Hematopoietic multipotent progenitor cell treated with erythropoietin and hydrocortisone succinate and interleukin-3 and kit ligand, for 15 days (in vitro differentiated cells): Measurements from ENCODE around the gene DDX42.
A peak's percentile ranks its signal among the peaks of the same experiment; 100 is the strongest.

ENCODE experiments used
- DNase-seq: peaks from one replicate; pipeline ENCODE4 v3.0.0-alpha.2; 2015; ENCODE audit warnings: low spot score

DDX42 gene

DNA sequence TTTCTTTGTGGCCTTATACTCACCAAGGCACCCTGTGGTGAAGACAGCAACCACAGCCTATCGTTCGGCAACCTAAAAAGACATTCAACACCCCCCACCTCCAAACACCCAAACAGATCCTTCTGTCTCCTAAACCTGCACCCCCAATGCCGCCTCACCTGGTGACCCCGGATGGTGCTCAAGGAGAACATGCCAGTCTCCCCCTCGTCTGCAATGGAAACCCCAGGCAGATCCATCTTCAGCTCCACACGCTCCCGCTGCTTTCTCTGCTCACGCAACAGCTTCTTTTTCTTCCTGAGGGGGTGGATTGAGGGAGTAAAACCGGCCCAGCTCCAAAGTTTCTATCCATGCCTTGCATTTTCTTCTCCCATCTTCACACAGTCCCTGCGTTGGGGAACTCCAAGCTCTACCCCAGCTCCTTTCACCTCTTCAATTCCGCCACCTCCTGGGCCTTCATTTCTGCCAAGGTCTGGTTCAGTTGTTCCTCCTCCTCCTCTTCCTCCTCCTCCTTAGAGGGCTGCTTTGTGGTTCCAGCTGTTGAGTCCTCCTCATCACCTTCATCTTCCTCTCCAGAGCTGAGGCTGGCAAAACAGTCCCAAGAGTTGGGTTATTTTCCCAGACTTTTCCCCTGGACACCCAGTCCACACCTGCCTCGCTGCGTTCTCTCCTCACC is 49.8 kb downstream of the DDX42 start:
- DNase-seq = no peak

- no peak for DNase-seq
These were observed 50.4 kb downstream of the DDX42 start for GRCh38 chr17:63824362-63824761.

- no peak for DNase-seq
These were observed 52.6 kb downstream of the DDX42 start for GRCh38 chr17:63826468-63827001.

DNA sequence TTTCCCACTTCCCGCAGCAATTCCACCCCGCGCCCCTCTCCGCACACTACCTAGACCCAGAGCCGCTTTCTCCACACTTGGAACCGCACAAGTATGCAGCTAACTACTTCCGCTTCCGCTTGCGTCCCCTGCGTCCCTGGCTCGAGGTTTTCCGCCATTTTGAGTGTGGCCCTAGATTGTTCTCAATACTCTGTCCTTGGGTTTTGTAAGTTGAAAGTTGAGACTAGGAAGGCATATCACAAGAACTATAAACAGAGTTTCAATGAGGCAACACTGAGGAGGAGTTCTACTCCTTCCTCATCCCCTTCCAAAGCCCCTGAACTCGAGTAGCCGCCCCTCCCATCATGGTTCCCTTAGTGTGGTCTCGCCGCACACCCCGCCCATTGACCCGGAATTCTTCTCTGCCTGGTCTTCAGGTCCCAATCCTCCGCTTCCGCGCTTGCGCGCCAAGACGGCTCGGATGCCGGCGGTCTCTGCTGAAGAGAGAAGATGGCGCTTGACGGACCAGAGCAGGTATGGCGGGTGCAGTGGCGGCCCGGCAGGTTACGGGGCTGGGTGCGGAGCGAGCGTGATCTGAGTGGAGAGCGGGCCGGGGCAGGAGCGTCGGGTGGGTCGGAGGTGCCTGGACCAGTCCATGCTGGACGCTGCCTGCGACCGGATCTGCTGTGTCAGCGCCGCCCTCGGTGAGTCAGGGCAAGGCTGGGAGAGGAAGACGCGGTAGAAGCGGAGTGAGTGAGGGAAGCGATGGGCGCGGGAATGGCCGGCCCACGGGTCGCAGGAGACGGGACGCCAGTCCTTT is 53.2 kb downstream of the DDX42 start, which contains the start of the genes FTSJ3 and PSMC5:
FTSJ3 (minus strand) TSS at position 662 of the 799 bp plus-strand sequence. CDS start 761 bp downstream, outside the sequence.
PSMC5 (plus strand) TSS at position 430 of the 799 bp plus-strand sequence; CDS start at position 490, 60 bp downstream.
- peak; percentile 96 for DNase-seq

DNA sequence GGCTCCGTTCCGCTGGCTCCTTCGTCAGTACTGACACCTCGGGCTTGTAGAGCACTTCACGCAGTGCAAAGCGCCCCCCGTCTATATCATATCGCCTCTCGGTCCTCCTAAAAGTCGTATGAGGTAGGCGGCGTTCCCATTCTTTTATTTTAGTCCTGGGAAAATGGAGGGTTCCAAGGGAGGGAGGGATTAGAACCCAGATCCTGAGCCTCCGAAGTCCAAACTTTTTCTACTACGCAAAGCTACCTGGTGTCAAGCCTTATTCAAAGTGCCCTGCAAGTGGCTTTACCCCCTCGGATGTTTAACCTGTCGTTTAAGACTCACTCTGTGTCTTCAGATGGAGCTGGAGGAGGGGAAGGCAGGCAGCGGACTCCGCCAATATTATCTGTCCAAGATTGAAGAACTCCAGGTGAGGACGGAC is 53.8 kb downstream of the DDX42 start:
- DNase-seq = no peak

DNA sequence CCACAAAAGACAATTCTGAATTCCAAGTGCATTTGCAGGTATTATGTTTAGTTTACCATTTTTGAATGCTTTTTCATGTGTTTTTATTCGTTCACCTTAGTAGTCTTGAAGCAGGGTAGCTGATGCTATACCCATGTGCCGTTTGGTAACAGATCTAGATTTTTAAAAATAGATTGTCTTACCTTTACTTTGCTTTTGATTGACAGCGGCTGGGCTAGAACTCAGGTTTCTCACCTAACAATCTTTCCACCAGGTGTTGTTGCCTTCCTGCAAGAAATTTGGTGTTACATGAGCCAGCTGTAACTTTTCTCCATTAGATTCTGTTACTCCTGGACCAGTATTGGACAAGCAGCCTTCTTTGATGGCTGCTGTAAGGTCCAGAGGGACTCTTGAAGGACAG is 55.0 kb downstream of the DDX42 start:
- DNase-seq = no peak

GRCh38 chr17:63830278-63830677 is 56.3 kb downstream of the DDX42 start:
- DNase-seq = no peak

DNA sequence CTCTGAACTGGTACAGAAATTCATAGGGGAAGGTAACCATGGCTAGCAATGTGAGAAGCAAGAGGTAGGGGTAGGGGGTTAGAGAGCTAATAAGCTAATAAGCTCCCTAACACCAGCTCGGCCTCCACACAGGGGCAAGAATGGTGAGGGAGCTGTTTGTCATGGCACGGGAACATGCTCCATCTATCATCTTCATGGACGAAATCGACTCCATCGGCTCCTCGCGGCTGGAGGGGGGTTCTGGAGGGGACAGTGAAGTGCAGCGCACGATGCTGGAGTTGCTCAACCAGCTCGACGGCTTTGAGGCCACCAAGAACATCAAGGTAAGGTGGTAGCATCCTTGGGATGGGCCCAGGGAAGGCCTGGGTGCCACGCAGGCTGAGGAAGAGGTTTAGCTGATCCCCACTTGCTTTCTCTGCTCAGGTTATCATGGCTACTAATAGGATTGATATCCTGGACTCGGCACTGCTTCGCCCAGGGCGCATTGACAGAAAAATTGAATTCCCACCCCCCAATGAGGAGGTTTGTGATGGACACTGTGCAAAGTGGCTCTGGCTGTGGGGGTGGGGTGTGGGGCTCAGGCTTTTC is 57.0 kb downstream of the DDX42 start:
- DNase-seq = no peak

- DNase-seq = no peak
These were observed 57.5 kb downstream of the DDX42 start for GRCh38 chr17:63831505-63831904.

DNA sequence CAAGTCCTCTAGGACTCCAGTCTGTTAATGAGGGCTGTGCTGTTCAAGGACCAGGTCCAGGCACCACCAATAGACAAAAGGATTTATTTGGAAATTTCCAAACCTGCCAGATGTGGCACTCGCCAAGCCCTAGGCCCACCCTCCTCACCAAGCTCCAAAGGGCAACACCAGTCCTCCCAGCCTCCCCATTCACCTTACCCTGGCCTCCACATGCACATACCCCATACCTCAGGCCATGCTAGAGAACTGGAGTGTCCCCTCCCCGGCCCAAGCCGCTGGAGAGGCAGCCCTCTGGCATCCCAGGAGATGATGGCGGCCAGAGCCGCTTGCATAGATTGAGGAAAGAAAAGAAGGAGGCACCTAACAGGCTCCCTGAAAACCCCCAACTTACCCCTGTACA is 58.0 kb downstream of the DDX42 start:
- no peak for DNase-seq

DNA sequence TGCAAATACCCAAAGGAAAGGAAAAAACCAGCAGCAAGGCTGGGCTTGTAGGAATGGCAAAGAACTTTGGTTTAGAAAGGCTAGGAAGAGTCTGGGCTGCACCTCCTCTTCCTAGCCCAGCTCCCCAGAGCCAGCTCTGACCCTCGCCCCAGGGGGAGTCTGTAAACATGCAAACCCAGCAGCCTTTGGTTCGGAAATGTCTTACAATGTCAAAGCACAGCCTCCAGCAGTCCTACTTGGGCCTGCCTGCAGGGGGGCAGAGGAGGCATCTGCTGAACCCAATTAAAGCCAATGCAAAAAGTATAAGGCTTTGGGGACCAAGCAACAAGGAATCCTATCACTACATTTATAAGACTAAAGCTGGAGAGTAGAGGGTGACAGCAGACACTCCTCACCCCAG is 58.5 kb downstream of the DDX42 start:
- DNase-seq = no peak

DNA sequence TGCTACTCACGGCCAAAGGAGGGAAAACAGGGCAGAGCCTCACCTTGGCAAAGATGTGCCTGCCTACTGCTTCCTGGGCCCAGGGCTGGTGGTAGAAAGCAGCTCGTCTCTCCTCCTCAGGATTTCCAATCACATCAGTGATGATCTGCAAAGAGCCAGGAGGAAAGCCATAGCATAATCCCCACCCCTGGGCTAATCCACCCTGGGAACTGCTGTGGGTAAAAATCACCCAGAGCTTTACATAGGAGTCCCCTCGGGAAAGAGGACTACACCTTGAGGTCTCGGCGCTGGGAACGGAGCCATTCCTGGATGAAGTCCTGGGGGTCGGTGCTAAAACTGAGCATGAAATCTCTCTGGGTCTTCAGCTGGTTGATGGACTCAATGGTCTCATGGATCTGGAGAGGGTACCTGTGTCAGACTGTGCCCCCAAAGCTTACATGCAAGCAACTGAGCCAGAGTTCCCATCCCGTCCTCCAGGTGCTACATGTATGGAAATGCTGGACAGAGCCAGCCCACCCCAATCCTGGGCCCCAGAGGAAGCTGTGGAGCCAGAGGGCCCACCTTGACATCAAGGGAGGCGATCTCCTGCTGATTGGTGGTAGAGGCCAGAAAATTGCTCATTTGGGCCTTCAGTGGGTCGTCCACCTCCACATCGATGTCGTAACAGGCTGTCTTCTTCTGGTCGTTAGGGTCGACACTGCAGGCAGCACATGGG is 59.2 kb downstream of the DDX42 start:
- DNase-seq = no peak

DNA sequence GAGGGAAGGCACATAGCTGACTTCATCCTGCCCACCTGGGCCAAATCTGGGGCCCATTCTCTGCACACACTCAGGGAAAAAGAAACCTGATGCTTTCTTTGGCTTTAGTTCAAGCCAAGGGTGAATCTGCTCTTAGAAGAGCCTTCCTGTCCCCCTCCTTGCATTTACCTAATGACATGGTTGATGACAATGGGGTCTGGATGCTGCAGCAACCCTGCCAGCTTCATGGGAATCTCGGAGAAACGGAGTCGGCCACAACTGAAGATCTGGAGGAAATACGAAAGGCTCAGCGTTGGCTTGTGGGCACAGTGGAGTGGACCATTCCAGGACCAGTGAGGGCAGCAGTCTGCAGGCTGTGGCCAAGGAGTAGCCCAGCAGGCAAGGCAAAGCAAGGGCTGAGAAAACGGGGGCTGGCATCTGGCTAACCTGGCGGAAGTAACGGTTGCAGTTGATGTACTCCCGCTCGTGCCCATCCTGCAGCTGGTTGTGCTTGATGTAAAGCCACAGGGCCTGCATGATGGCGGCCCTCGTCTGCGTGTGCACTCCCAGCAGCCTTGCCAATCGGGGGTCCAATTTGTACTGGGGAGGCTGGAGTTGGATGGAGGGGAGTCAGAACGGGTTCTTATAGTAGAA is 59.9 kb downstream of the DDX42 start:
- no peak for DNase-seq

DNA sequence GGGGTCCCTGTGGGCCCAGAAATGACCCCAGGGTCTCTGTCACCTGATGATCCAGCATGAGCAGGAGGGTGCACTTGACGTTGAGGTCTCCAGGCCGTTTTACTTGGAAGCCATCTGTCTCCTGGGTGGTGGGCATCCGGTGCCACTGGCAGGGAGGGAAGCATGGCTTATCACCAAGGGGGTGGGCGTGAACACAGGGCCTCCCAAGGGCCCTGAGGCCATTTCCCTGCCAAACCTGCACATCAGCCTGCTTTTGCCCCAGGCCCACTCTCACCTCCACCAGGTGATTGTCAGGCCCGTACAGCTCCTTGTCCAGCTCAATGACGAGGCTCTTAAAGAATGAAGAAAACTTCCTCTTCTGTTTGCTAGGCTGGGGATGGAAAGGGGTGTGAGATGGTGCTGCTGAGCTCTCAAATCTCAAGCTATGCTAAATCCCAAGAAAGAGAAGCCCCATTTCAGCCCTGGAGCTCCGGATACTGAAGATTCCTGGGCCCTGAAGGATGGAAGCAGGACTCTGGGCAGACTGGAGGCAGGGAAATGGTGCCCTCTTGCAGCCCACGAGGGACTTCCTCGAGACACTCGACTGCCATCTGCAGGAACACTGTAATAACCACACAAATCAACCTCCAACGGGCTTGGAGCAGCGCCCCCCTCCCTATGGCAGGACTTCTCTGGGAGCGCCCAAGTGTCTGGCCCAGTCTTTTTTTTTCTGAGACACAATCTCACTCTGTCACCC is 60.6 kb downstream of the DDX42 start:
- DNase-seq = peak; percentile 68

DNA sequence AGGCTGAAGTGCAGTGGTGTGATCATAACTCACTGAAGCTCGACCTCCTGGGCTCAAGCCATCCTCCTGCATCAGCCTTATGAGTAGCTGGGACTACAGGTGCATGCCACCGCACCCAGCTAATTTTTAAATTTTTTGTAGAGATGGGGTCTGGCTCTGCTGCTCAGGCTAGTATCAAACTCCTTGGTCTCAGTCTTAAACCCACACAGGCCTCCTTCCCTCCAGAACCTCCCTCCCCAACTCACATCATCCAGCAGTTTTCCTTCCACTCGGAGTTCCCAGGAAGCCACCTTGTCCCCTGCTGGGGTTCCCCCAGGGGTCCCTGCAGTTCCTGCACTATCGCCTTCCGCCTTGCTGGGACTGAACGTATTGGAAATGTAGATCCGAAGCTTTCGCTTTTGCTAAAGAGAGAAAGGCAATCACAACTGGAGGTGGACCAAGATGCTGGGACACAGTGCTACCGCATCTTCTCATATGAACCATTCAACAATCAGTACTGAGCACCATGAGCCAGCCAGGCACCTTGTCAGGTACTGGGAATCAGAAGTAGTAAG is 61.3 kb downstream of the DDX42 start:
- DNase-seq = no peak

DNA sequence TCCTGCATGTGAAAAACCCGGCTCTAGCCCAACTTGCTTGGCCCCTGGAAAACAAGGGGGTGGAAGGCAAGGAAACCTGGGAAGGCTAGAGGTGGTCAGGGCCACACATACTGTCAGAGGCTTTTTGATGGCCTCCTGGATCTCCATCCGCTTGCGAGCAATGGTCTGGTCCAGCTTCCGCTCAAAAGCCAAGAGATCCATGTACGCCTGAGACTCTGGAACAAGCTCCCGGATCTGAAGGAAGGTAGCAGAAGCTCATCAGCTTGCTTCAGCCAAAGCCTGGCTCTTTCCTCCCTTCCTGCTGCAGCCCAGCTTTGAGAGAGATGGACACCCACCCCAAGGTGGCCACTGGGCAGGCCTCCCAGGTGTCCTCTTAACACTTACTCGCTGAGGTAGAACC is 62.8 kb downstream of the DDX42 start:
- DNase-seq = no peak

GRCh38 chr17:63837480-63837879 is 63.5 kb downstream of the DDX42 start:
- no peak for DNase-seq

DNA sequence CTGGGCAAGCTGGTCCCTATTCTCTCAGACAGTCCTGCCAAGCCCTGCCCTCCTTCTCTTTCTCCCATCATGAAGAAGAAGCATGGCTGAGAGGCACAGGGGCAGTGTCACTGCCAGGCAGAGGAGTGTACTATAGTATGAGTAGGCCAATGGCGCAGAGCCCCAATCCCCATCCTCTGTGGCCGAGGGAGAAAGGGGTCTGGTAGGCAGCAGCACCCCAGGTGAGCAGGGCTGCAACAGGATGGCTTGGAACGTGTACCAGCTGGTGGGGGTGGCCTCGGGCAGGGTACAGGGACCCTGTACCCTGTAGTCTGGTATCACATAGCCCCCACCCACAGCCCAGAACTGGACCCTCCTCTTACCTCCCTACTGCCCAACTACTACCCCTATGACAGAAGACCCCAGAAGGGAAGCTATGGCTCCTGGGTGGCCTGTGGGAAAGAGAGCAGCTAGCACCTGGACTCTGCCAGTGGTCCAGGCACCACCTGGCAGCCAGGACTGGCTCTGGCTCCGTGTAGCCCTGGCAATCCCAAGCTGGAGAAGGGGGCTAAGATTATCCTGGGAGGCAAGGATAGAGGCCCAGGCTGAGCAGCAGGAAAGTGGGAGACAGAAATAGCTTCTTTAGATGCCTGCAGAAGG is 64.1 kb downstream of the DDX42 start:
- DNase-seq = no peak

DNA sequence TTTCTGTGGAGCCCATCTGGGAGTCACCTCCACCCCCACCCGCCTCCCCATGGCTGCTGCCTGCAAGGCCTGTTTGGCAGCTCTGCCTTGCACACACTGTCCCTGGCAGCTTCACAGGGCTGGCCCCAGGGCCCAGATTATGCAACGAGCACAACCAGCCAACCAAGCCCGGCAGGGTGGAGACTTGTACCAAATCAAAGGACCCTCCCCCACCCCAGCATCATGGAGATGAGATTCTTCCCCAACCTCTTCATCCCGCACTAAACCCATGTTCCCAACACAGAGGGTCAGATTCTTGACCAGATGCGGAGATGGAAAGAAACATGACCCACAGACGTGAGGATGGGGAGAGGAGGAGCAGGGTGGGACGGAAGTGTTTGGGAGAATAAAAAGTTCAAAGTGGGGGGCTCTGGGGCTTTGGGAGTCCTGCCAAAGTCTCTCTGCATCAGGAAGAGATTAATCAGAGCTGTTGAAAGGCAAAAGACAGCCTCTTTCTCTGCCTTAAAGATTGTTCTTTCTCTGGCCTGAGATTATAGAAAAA is 64.7 kb downstream of the DDX42 start:
- no peak for DNase-seq
